Heart right ventricle (tissue), 16 donors: Measurements from ENCODE around the gene TTBK1. TPM values are rescaled to one million over a fixed set of nuclear protein-coding genes. Genes with fewer than 3 reads are reported as not detected.

Source experiments
- ATAC-seq, 8 donors: fragments of 200-7000 bp; cut with Tn5 transposase; one replicate each; pipeline ENCODE4 v1.9.1; 2020; ENCODE audit warnings: mild to moderate bottlenecking in 8 of 8, moderate library complexity in 8 of 8, moderate number of reproducible peaks in 1 of 8
- DNase-seq, 2 donors: peaks; one replicate each; pipeline ENCODE4 v3.0.0-alpha.2; 2020
- H3K27ac ChIP-seq, 10 donors: fragments of 200-600 bp; sonication (generic) in 2 of 10; one replicate each; pipeline versions ENCODE4 v1.5.0 to v1.8.0; 2020 to 2022; ENCODE audit warnings: mild to moderate bottlenecking in 3 of 10
- H3K27me3 ChIP-seq, 7 donors: fragments of 200-600 bp; one replicate each; pipeline ENCODE4 v1.8.0; 2021 to 2022; ENCODE audit warnings: mild to moderate bottlenecking in 2 of 7
- H3K36me3 ChIP-seq, 9 donors: fragments of 200-600 bp; sonication (generic) in 1 of 9; one replicate each; pipeline versions ENCODE4 v1.5.0 to v1.8.0; 2020 to 2022; ENCODE audit warnings: mild to moderate bottlenecking in 2 of 9
- H3K4me1 ChIP-seq, 9 donors: fragments of 200-600 bp; sonication (generic) in 1 of 9; one replicate each; pipeline versions ENCODE4 v1.5.0 to v1.8.0; 2020 to 2022; ENCODE audit warnings: mild to moderate bottlenecking in 4 of 9
- H3K4me3 ChIP-seq, 10 donors: fragments of 200-600 bp; sonication (generic) in 2 of 10; one replicate each; pipeline versions ENCODE4 v1.5.0 to v1.8.0; 2020 to 2022; ENCODE audit warnings: mild to moderate bottlenecking in 7 of 10, moderate library complexity in 2 of 10
- H3K9me3 ChIP-seq, 11 donors: fragments of 200-600 bp in 10 of 11; sonication (generic) in 2 of 11; one replicate each; pipeline versions ENCODE4 v1.5.0 to v1.8.0; 2013 to 2022; ENCODE audit warnings: mild to moderate bottlenecking in 2 of 11, control low read depth in 1 of 11, moderate library complexity in 1 of 11
- WGBS, 2 donors: extraction: QIAGEN DNeasy Blood & Tissue Kit; methylation state at CpG; one replicate each; pipeline ENCODE4 v1.1.7; 2013; ENCODE audit warnings: inconsistent platforms in 1 of 2; 5-methylcytosine and 5-hydroxymethylcytosine counted together
- intact Hi-C, 10 donors: fragments of 100-400 bp; cut with DNase I; formaldehyde crosslinking; loops; one replicate each; pipeline versions ENCODE4 v1.11.1 to v1.14.2; 2022
- polyA plus RNA-seq, 2 donors: library from polyadenylated mRNA; stranded (reverse); fragments of 200-250 nt; gene quantifications; one replicate each; pipeline ENCODE4 v1.2.3, GENCODE V29; 2013
- total RNA-seq, 10 donors: library from RNA; stranded (reverse); fragmentation: NEBNext Ultra II Directional in 3 of 10; extraction: Animal tissue kit (Norgen Biotek cat#: 25700) in 3 of 10; gene quantifications; one replicate each; pipeline versions ENCODE4 v1.2.1 to v1.2.4, GENCODE V29; 2021 to 2023
- TF ChIP-seq, protein P1 (sequence below), 9 donors: fragments of 200-600 bp; sonication (generic) in 2 of 9; IDR thresholded peaks; one replicate each; pipeline versions ENCODE4 v1.5.0 to v1.8.0; 2021 to 2022; ENCODE audit warnings: antibody characterized with exemption in 9 of 9, mild to moderate bottlenecking in 5 of 9, moderate library complexity in 1 of 9
- donor health status: Arrhythmogenic right ventricular cardiomyopathy.
- donor health status: ischemic (EF 13 %, LVEDD 7.1; RV severe dilation, severe dysfunction).
- donor health status: healthy with polysubstance abuse.
- donor health status: DM: no; HTN: yes; CAD: no.
- donor health status: DM: no; HTN: no; CAD: no.
- donor health status: ischemic (EF 25% LVEDD 6.9; RV normal size, moderate dysfunction).
- donor health status: ischemic (EF 25% LVEDD 5.7; RV mildly dilated, moderate dysfunction).
- donor health status: healthy.
- donor health status: DM: yes; HTN: yes; CAD: no.
- donor health status: Ischemic cardiomyopathy.
- donor health status: ischemic (EF 35%, LVEDD 5.7; RV mildly dilated, moderate dysfunction).
- donor health status: nonischemic (EF 11% LVEDD 7.7; RV severe dilation, severe dysfunction).
- donor health status: DM: yes; HTN: yes; CAD: no.
- donor health status: PGD.
- donor health status: ischemic (EF 29% LVEDD 5.4; RV normal size, mild dysfunction).
- donor health status: nonischemic (EF 23%, LVEDD 6.1; RV moderate dilation, normal function).

The TTBK1 gene
- total and polyA plus RNA-seq, 12 donors, result 0.04 to 0.69 (median 0.29) TPM

DNA sequence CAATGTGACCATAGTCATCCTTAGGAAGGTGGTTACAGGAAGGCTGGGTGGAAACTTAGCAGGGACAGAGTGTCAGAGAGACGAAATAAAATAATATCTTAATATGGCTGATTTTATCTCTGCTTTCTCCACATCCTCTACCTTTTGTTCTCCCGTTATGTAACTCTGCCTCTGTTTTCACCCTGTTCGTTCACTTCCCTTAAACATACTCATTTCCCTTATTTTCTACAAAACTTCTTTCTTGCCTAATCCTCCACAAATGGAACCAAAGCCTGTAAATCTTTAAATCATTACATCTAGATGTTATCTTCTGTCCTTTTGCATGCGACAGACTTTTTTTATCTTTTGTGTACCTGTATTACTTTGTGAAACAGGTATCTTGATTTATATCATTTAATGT, 88.6 kb downstream of the TTBK1 start:
- Histone ChIP-seq H3K9me3 (no peaks in the 10 kb centered on the region), H3K27me3 (no peaks in the 10 kb centered on the region), H3K4me3 (no peak overlapping the region), H3K4me1 (peaks cover 0 to 26% (median 13%) of the 10 kb centered on the region in 9 donors), H3K36me3 (peaks cover 0 to 23% (median 0%) of the 10 kb centered on the region in 9 donors), H3K27ac (no peak overlapping the region)
- WGBS, 2 donors, result 78 to 82% methylated on average over 4 of the region's 4 CpGs
- DNase-seq, result no peak
- TF ChIP-seq, protein P1, sequence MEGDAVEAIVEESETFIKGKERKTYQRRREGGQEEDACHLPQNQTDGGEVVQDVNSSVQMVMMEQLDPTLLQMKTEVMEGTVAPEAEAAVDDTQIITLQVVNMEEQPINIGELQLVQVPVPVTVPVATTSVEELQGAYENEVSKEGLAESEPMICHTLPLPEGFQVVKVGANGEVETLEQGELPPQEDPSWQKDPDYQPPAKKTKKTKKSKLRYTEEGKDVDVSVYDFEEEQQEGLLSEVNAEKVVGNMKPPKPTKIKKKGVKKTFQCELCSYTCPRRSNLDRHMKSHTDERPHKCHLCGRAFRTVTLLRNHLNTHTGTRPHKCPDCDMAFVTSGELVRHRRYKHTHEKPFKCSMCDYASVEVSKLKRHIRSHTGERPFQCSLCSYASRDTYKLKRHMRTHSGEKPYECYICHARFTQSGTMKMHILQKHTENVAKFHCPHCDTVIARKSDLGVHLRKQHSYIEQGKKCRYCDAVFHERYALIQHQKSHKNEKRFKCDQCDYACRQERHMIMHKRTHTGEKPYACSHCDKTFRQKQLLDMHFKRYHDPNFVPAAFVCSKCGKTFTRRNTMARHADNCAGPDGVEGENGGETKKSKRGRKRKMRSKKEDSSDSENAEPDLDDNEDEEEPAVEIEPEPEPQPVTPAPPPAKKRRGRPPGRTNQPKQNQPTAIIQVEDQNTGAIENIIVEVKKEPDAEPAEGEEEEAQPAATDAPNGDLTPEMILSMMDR (IDR thresholded peaks at IDR 0.05), result no peak
- no peak for ATAC-seq
- intact Hi-C loops, result loop anchor here in 3 of 10 donors (5.0 to 10.0 kb wide), 4 partner anchors 57 to 430 kb away; no protein-coding TSS in a partner anchor

DNA sequence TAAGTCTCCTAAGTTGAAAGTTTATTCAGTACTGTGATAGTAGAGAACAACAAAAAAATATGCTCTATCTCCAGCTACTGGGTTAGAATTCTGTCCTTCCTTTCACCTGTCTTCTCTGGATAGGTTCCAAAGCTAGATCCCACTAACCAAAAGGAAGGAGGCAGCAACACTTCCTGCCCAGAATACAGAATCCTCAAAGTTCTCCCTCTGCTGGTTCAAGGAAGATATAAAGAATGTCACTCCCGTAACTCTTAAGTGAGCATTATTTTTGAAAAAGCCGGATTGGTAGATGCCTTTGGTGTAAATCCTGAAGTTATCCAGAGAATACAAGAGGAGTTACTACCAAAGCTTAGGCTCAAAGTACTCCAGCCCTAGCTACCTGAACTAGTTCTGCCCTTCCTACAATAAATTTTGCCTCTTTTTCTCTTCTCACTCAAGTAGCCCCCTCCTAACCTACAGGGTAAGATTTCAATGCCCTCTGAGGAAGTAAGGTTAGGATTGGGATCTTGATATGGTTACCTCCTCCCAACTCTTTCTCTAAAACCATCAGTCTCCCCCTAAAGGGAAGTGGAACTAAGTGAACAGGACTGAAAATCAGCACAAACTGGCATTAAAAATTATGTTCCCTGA, 91.3 kb downstream of the TTBK1 start:
- intact Hi-C loops, result loop anchor here in 7 of 10 donors (1.0 to 10.0 kb wide), 8 partner anchors 60 to 432 kb away; no protein-coding TSS in a partner anchor
- H3K9me3 ChIP-seq, result no peaks in the 10 kb centered on the region
- TF ChIP-seq, protein P1 (IDR thresholded peaks at IDR 0.05), result peak; percentile 24 to 63 (median 53)
- peaks cover 0 to 25% (median 13%) of the 10 kb centered on the region in 9 donors for H3K4me1 ChIP-seq
- no peaks in the 10 kb centered on the region for H3K27me3 ChIP-seq
- H3K27ac ChIP-seq, result peak overlapping the region in 3 of 10 donors; percentile 9 to 25 (median 23)
- H3K4me3 ChIP-seq, result no peak overlapping the region
- peak in 3 of 8 donors; percentile 28 to 73 (median 37) for ATAC-seq
- 31% methylated on average over 2 of the region's 2 CpGs for WGBS, 2 donors
- DNase-seq, result no peak
- H3K36me3 ChIP-seq, result peaks cover 0 to 40% (median 9%) of the 10 kb centered on the region in 9 donors

DNA sequence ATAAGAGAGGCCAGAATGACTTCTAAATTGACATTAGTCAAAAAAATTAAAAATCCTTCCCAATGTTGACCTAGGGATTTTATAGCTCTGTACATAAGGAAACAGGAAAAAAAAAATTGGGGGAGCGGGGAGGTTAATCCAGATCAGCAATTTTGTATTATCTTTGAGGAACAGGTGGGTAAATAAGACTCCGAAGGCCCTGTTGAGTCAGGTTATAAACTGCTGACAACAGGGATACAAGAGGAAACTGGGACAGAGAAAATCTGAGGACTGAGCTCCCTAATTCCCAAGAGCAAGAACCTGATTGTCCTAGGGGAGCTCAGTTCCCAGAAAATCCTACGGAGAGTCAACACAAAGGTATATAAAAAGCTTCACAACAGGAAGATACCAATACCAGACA, 92.2 kb downstream of the TTBK1 start:
- TF ChIP-seq, protein P1 (IDR thresholded peaks at IDR 0.05), result no peak
- H3K27ac ChIP-seq, result no peak overlapping the region
- no peak overlapping the region for H3K4me3 ChIP-seq
- H3K36me3 ChIP-seq, result peaks cover 0 to 48% (median 18%) of the 10 kb centered on the region in 9 donors
- 92% methylated on average over 3 of the region's 3 CpGs for WGBS, 2 donors
- no peaks in the 10 kb centered on the region for H3K9me3 ChIP-seq
- H3K27me3 ChIP-seq, result no peaks in the 10 kb centered on the region
- intact Hi-C loops, result loop anchor here in 5 of 10 donors (2.0 to 10.0 kb wide), 5 partner anchors 61 to 73 kb away; no protein-coding TSS in a partner anchor
- ATAC-seq, result no peak
- peaks cover 0 to 25% (median 13%) of the 10 kb centered on the region in 9 donors for H3K4me1 ChIP-seq
- DNase-seq, result no peak

- intact Hi-C loops, result loop anchor here in 3 of 10 donors (5.0 to 10.0 kb wide), 3 partner anchors 62 to 74 kb away; no protein-coding TSS in a partner anchor
- Histone ChIP-seq H3K27ac (peak overlapping the region in 1 of 10 donors; percentile 9), H3K27me3 (no peaks in the 10 kb centered on the region), H3K9me3 (no peaks in the 10 kb centered on the region), H3K4me1 (peaks cover 0 to 22% (median 13%) of the 10 kb centered on the region in 9 donors), H3K4me3 (no peak overlapping the region), H3K36me3 (peaks cover 0 to 58% (median 24%) of the 10 kb centered on the region in 9 donors)
- no peak for DNase-seq
- peak in 1 of 8 donors; percentile 20 for ATAC-seq
- TF ChIP-seq, protein P1 (IDR thresholded peaks at IDR 0.05), result no peak
- 38 to 52% methylated on average over 3 of the region's 3 CpGs for WGBS, 2 donors
These were observed 93.1 kb downstream of the TTBK1 start for GRCh38 chr6:43336382-43336781.

Other genes starting within 250 kb of the TTBK1 start
- gene MEA1, start 229.5 kb upstream of the TTBK1 start, total RNA-seq, result 10 to 100 TPM; 22.9 to 38.7 (median 28.3) TPM
- gene MEA1, start 229.5 kb upstream of the TTBK1 start, polyA plus RNA-seq, result 10 to 100 TPM; 51.9 to 74.3 TPM
- 100 to 1,000 TPM in 4 of 10 donors, 10 to 100 TPM in 6; 78.2 to 165 (median 92.0) TPM for gene KLHDC3, start 229.2 kb upstream of the TTBK1 start, total RNA-seq
- gene KLHDC3, start 229.2 kb upstream of the TTBK1 start, polyA plus RNA-seq, result 100 to 1,000 TPM in 1 of 2 donors, 10 to 100 TPM in 1; 80.2 to 160 TPM
- 10 to 100 TPM; 21.4 to 35.3 (median 25.6) TPM for gene RRP36, start 221.9 kb upstream of the TTBK1 start, total RNA-seq
- 10 to 100 TPM; 19.4 to 43.6 TPM for gene RRP36, start 221.9 kb upstream of the TTBK1 start, polyA plus RNA-seq
- 10 to 100 TPM in 2 of 10 donors, 1 to 10 TPM in 8; 7.1 to 11.2 (median 8.6) TPM for gene CUL7, start 189.6 kb upstream of the TTBK1 start, total RNA-seq
- gene CUL7, start 189.6 kb upstream of the TTBK1 start, polyA plus RNA-seq, result 1 to 10 TPM; 4.2 to 5.6 TPM
- gene MRPL2, start 184.0 kb upstream of the TTBK1 start, total RNA-seq, result 100 to 1,000 TPM in 3 of 10 donors, 10 to 100 TPM in 7; 76.0 to 139 (median 93.5) TPM
- gene MRPL2, start 184.0 kb upstream of the TTBK1 start, polyA plus RNA-seq, result 100 to 1,000 TPM; 141 to 165 TPM
- 10 to 100 TPM; 26.3 to 34.2 (median 28.3) TPM for gene KLC4, start 183.8 kb upstream of the TTBK1 start, total RNA-seq
- gene KLC4, start 183.8 kb upstream of the TTBK1 start, polyA plus RNA-seq, result 10 to 100 TPM; 17.9 to 43.7 TPM
- 1 to 10 TPM; 1.0 to 5.9 (median 2.2) TPM for gene PTK7, start 167.2 kb upstream of the TTBK1 start, total RNA-seq
- gene PTK7, start 167.2 kb upstream of the TTBK1 start, polyA plus RNA-seq, result 1 to 10 TPM in 1 of 2 donors, under 1 TPM in 1; 0.80 to 6.3 TPM
- 10 to 100 TPM; 52.0 to 94.3 (median 70.1) TPM for gene SRF, start 72.2 kb upstream of the TTBK1 start, total RNA-seq
- 10 to 100 TPM; 30.5 to 54.6 TPM for gene SRF, start 72.2 kb upstream of the TTBK1 start, polyA plus RNA-seq
- gene CUL9, start 61.3 kb upstream of the TTBK1 start, total RNA-seq, result 10 to 100 TPM in 8 of 10 donors, 1 to 10 TPM in 2; 7.8 to 17.1 (median 13.4) TPM
- 10 to 100 TPM in 1 of 2 donors, 1 to 10 TPM in 1; 9.0 to 32.0 TPM for gene CUL9, start 61.3 kb upstream of the TTBK1 start, polyA plus RNA-seq
- gene DNPH1, start 14.0 kb upstream of the TTBK1 start, total RNA-seq, result 10 to 100 TPM; 16.0 to 29.6 (median 25.7) TPM
- gene DNPH1, start 14.0 kb upstream of the TTBK1 start, polyA plus RNA-seq, result 10 to 100 TPM; 25.0 to 51.3 TPM
- gene SLC22A7, start 54.8 kb downstream of the TTBK1 start, total RNA-seq, result under 1 TPM in 5 of 10 donors, not detected in 5; 0.15 to 0.37 (median 0.25) TPM
- gene SLC22A7, start 54.8 kb downstream of the TTBK1 start, polyA plus RNA-seq, result under 1 TPM in 1 of 2 donors, not detected in 1; 0.15 TPM
- gene CRIP3, start 65.3 kb downstream of the TTBK1 start, total RNA-seq, result 10 to 100 TPM in 7 of 10 donors, 1 to 10 TPM in 3; 2.7 to 84.5 (median 26.3) TPM
- 10 to 100 TPM in 1 of 2 donors, 1 to 10 TPM in 1; 3.0 to 72.3 TPM for gene CRIP3, start 65.3 kb downstream of the TTBK1 start, polyA plus RNA-seq
- 10 to 100 TPM in 9 of 10 donors, 1 to 10 TPM in 1; 9.3 to 20.4 (median 14.0) TPM for gene ZNF318, start 126.2 kb downstream of the TTBK1 start, total RNA-seq
- gene ZNF318, start 126.2 kb downstream of the TTBK1 start, polyA plus RNA-seq, result 10 to 100 TPM in 1 of 2 donors, 1 to 10 TPM in 1; 3.4 to 13.8 TPM
- 10 to 100 TPM in 7 of 10 donors, 1 to 10 TPM in 3; 7.8 to 16.8 (median 10.9) TPM for gene ABCC10, start 184.1 kb downstream of the TTBK1 start, total RNA-seq
- gene ABCC10, start 184.1 kb downstream of the TTBK1 start, polyA plus RNA-seq, result 10 to 100 TPM in 1 of 2 donors, 1 to 10 TPM in 1; 7.1 to 44.3 TPM
- 1 to 10 TPM in 6 of 10 donors, under 1 TPM in 3, not detected in 1; 0.28 to 5.1 (median 1.2) TPM for gene DLK2, start 212.1 kb downstream of the TTBK1 start, total RNA-seq
- 1 to 10 TPM; 1.8 to 4.5 TPM for gene DLK2, start 212.1 kb downstream of the TTBK1 start, polyA plus RNA-seq
- gene TJAP1, start 234.1 kb downstream of the TTBK1 start, total RNA-seq, result 10 to 100 TPM; 14.7 to 29.3 (median 19.6) TPM
- gene TJAP1, start 234.1 kb downstream of the TTBK1 start, polyA plus RNA-seq, result 10 to 100 TPM; 13.0 to 29.7 TPM